Measurements from ENCODE around the gene VPS13D. TPM values are rescaled to one million over a fixed set of nuclear protein-coding genes. Genes with fewer than 3 reads are reported as not detected.

Gene VPS13D
- total RNA-seq, 6 experiments from 2014 or later, result 25.9 to 36.9 (median 30.8) TPM

DNA sequence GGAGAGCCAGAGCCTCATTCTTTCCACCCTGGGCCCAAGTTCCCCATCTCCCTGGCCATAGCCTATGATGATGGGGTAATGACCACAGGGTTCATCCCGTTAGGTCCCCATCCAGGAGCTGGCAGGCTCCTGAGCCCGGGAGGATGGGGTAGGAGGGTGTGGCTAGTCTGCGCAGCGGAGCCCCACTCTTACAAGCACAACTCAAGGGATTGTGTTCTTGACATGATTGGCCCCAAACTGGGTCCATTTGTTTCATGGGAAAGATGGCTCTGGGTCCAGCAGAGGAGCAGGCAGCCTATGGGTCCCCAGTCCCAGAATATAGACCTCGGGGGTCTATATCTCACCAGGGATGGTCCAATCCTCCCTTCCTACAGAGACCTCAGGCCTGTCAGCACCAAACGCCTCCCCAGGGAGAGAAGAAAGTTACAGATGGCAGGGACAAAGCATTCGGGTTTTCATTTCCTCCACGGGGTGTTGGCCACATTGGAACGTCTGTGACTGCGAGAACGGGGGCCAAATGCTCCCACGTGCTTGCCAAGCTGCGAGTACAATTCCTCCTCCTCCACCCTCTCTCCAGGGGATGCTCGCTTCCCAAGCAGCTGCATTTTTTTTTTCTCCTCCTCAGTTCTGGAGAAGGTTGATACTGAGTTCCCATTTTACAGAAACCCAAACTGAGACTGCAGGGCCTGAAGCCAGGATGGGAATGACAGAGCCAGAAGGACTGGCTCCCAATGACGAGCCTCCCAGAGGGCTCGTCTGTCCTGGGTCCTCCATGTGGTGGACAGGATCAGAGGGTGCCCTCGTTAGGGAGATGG is 317.1 kb downstream of the VPS13D start:
- intact Hi-C loops (cut with DNase I), result loop anchor here in 1 of 2 donors (10.0 kb wide), 1 partner anchor 48 kb away; no protein-coding TSS in a partner anchor
- peak in 1 of 3 donors; percentile 26 for DNase-seq
- Histone ChIP-seq H3K36me3 (no peaks in the 10 kb centered on the region), H3K27ac (no peak overlapping the region), H3K27me3 (no peaks in the 10 kb centered on the region), H3K4me3 (no peak overlapping the region), H3K4me1 (peaks cover 0 to 18% (median 4%) of the 10 kb centered on the region in 4 donors), H3K9me3 (no peaks in the 10 kb centered on the region)
- TF ChIP-seq POLR2A (IDR thresholded peaks at IDR 0.05) (no peak), CTCF (IDR thresholded peaks at IDR 0.05) (no peak)
- 78% methylated on average over 11 of the region's 17 CpGs for WGBS (ENCODE audit: insufficient coverage, low coverage, low lambda C conversion rate, missing lambda C conversion rate)
- ATAC-seq, result no peak

DNA sequence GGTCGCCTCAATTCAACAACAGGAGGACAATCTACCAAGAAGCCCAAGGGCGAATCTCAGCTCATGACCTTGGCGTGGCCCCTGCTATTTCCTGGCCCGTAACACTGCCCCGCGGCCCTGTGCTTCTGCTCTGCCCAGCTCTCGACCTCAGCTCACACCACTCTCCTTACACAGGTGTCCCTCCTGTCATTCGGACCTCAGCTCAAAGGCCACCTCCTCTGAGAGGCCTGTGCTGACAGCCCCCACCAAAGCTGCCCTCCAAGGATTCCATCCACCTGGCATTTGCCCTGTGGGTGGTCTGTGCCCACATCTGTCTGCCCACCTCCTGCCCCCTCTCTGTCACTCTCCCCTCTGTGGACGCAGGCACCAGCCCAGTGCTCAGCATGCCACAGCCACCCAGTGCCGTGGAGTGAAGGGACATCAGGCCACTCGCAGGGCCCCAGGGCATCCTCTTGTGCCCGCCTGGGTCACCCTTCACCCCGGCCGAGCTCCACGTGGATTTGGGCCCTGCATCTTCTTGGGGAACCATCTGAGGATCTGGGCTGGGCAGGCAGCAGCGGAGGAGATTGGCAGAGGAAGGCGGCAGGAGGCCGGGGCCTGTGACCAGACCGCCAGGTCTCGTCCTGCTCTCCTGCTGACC is 317.9 kb downstream of the VPS13D start:
- no peak for ATAC-seq
- Histone ChIP-seq H3K4me1 (peaks cover 0 to 18% (median 4%) of the 10 kb centered on the region in 4 donors), H3K36me3 (no peaks in the 10 kb centered on the region), H3K27ac (no peak overlapping the region), H3K9me3 (no peaks in the 10 kb centered on the region), H3K27me3 (no peaks in the 10 kb centered on the region), H3K4me3 (no peak overlapping the region)
- intact Hi-C loops (cut with DNase I), result loop anchor here in 1 of 2 donors (10.0 kb wide), 1 partner anchor 47 kb away; no protein-coding TSS in a partner anchor
- TF ChIP-seq POLR2A (IDR thresholded peaks at IDR 0.05) (no peak), CTCF (IDR thresholded peaks at IDR 0.05) (no peak)
- DNase-seq, result peak in 1 of 3 donors; percentile 43
- 89% methylated on average over 7 of the region's 20 CpGs for WGBS (ENCODE audit: insufficient coverage, low coverage, low lambda C conversion rate, missing lambda C conversion rate)

DNA sequence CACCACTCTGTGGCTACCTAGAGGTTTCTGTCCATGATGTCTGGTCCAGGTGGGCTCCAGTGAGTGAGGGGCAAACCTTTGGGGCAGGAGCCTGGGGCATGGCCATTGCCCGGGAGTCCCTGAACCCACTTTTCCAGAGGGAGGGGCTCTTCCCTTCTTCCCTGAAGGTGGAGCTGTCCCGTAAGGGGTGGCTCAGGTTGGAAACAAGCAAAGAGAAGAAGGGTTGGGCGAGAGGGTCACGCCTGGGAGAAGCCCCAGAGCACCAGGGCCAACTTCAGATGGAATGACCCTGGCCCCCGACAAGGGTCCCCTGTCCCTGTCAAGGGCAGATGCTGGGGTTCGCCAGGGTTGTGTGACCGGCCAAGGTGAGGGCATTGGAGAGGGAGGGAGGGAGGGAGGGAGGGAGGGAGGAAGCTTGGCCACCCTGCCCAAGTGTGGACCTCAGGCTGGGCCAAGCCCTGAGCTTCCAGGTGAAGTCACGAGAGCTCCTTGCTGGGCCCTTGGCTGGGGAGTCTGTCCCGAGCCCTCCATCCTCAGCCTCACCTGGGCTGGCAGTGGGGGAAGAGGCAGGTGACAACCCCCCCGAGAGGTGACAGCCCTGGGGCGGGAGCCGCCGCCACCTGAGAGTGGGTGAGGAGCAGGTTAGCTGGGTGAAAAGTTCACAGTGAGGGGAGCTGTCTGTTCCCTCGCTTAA is 318.6 kb downstream of the VPS13D start:
- H3K36me3 ChIP-seq, result no peaks in the 10 kb centered on the region
- no peak for TF ChIP-seq POLR2A (IDR thresholded peaks at IDR 0.05)
- ATAC-seq (no peak), DNase-seq (peak in 2 of 3 donors; percentile 31 to 40)
- peaks cover 0 to 15% (median 4%) of the 10 kb centered on the region in 4 donors for H3K4me1 ChIP-seq
- WGBS (ENCODE audit: insufficient coverage, low coverage, low lambda C conversion rate, missing lambda C conversion rate), result no CpG with 5 or more reads among the region's 14 CpGs
- H3K27ac ChIP-seq, result peak overlapping the region in 1 of 3 donors; percentile 28
- intact Hi-C loops (cut with DNase I), result loop anchor here in 1 of 2 donors (10.0 kb wide), 1 partner anchor 46 kb away; no protein-coding TSS in a partner anchor
- H3K4me3 ChIP-seq, result no peak overlapping the region
- H3K9me3 ChIP-seq, result no peaks in the 10 kb centered on the region
- no peaks in the 10 kb centered on the region for H3K27me3 ChIP-seq

GRCh38 chr1:12548973-12549459 is 319.2 kb downstream of the VPS13D start:
- intact Hi-C loops (cut with DNase I), result loop anchor here in 1 of 2 donors (10.0 kb wide), 1 partner anchor 46 kb away; no protein-coding TSS in a partner anchor
- TF ChIP-seq CTCF (IDR thresholded peaks at IDR 0.05), result no peak
- no peak for TF ChIP-seq POLR2A (IDR thresholded peaks at IDR 0.05)
- Histone ChIP-seq H3K9me3 (no peaks in the 10 kb centered on the region), H3K36me3 (no peaks in the 10 kb centered on the region), H3K4me3 (no peak overlapping the region), H3K27me3 (no peaks in the 10 kb centered on the region), H3K27ac (peak overlapping the region in 2 of 3 donors; percentile 18 to 38), H3K4me1 (peaks cover 0 to 9% (median under 1%) of the 10 kb centered on the region in 4 donors)
- peak; percentile 18 to 42 (median 37) for ATAC-seq
- DNase-seq, result peak in 1 of 3 donors; percentile 61
- 80% methylated on average over 1 of the region's 27 CpGs for WGBS (ENCODE audit: insufficient coverage, low coverage, low lambda C conversion rate, missing lambda C conversion rate)

Data from right lobe of liver (tissue), 6 donors.